HCT116 (cell line): ENCODE results near the gene TENM3. TPM values are rescaled to one million over a fixed set of nuclear protein-coding genes. Genes with fewer than 3 reads are reported as not detected.

Source experiments
- ATAC-seq: fragments of 200-7000 bp; cut with Tn5 transposase; 2 replicates; pipeline ENCODE4 v1.9.1; 2020; ENCODE audit warnings: mild to moderate bottlenecking, moderate library complexity
- BruUV-seq: library from RNA; stranded (reverse); fragments of 400-500 nt; replicated peaks from 2 replicates; lab custom pipeline; 2021; lab: Mats Ljungman, UMichigan
- CTCF ChIA-PET: fragments of 300-600 bp; sonication (Branson Sonifier 250); formaldehyde crosslinking; loops from one replicate; lab custom pipeline; 2021; ENCODE audit warnings: antibody characterized with exemption; lab: Charles Lee
- POLR2A ChIA-PET: fragments of 300-600, 350-600 bp; sonication (Branson Sonifier 250); formaldehyde crosslinking; loops from one replicate; lab custom pipeline; 2021; ENCODE audit warnings: antibody characterized with exemption; lab: Charles Lee
- RAD21 ChIA-PET, 2 experiments: fragments of 300-600 bp; sonication (Branson Sonifier 250); formaldehyde crosslinking; loops; one replicate each; lab custom pipeline; 2023; ENCODE audit warnings: low total read pairs in 2 of 2; ENCODE audit not compliant: uncharacterized antibody in 2 of 2, unreplicated experiment in 2 of 2, low non-redundant PET in 1 of 2; lab: Charles Lee
- DNase-seq: peaks from one replicate; pipeline ENCODE4 v3.0.0-alpha.2; 2010; ENCODE audit warnings: low read depth, low spot score
- H2AFZ ChIP-seq: fragments of 200-600 bp; shearing (Covaris generic), sonication (generic); 2 replicates; pipeline ENCODE4 v1.6.1; 2017; ENCODE audit warnings: low read depth, mixed run types, mixed read lengths, antibody characterized with exemption, low read length; ENCODE audit not compliant: poor library complexity, severe bottlenecking
- H3K27ac ChIP-seq: 2 replicates; pipeline ENCODE4 v1.5.1; 2012; ENCODE audit warnings: low read depth, low read length
- H3K27me3 ChIP-seq: fragments of 200-600 bp; sonication (generic); 2 replicates; pipeline ENCODE4 v1.6.1; 2016; ENCODE audit warnings: mixed run types, low read length, mixed read lengths; ENCODE audit not compliant: insufficient read depth
- H3K36me3 ChIP-seq, 2 experiments: fragments of 200-500 bp in 1 of 2; fragments of 200-600 bp in 1 of 2; sonication (Bioruptor generic) in 1 of 2; sonication (generic) in 1 of 2; 2 replicates each; pipeline versions ENCODE4 v1.5.1 to v1.6.1; 2014 to 2016; ENCODE audit warnings: low read length in 2 of 2, inconsistent platforms in 1 of 2, mixed read lengths in 1 of 2, mixed run types in 1 of 2; ENCODE audit not compliant: insufficient read depth in 2 of 2, control insufficient read depth in 1 of 2
- H3K4me1 ChIP-seq, 2 experiments: fragments of 200-600 bp in 1 of 2; sonication (generic) in 1 of 2; 2 replicates each; pipeline versions ENCODE4 v1.5.1 to v1.6.1; 2012 to 2017; ENCODE audit warnings: low read length in 2 of 2, inconsistent platforms in 1 of 2, mild to moderate bottlenecking in 1 of 2, mixed read lengths in 1 of 2, mixed run types in 1 of 2, moderate library complexity in 1 of 2; ENCODE audit not compliant: insufficient read depth in 2 of 2, control insufficient read depth in 1 of 2
- H3K4me2 ChIP-seq: fragments of 200-600 bp; sonication (generic); 2 replicates; pipeline ENCODE4 v1.6.1; 2017; ENCODE audit warnings: mixed run types, low read length, mixed read lengths
- H3K4me3 ChIP-seq, 2 experiments: fragments of 200-600 bp in 1 of 2; sonication (generic) in 1 of 2; replicated peaks in 1 of 2; 2 replicates each; pipeline ENCODE4 v1.5.1; 2011 to 2016; ENCODE audit warnings: low read length in 2 of 2, control low read depth in 1 of 2, low read depth in 1 of 2, mild to moderate bottlenecking in 1 of 2, mixed read lengths in 1 of 2, mixed run types in 1 of 2
- H3K79me2 ChIP-seq: fragments of 200-600 bp; sonication (generic); 2 replicates; pipeline ENCODE4 v1.6.1; 2017; ENCODE audit warnings: mild to moderate bottlenecking, mixed run types, low read length, moderate library complexity, mixed read lengths; ENCODE audit not compliant: insufficient read depth
- H3K9ac ChIP-seq: fragments of 200-600 bp; sonication (generic); 2 replicates; pipeline ENCODE4 v1.6.1; 2016; ENCODE audit warnings: low read length, mixed read lengths
- H3K9me2 ChIP-seq: fragments of 200-600 bp; sonication (generic), shearing (Covaris generic); 2 replicates; pipeline ENCODE4 v1.6.1; 2017; ENCODE audit warnings: mixed run types, mild to moderate bottlenecking, moderate library complexity; ENCODE audit not compliant: insufficient read depth
- H3K9me3 ChIP-seq, 2 experiments: fragments of 200-500 bp in 1 of 2; fragments of 200-600 bp in 1 of 2; sonication (Bioruptor generic) in 1 of 2; sonication (generic) in 1 of 2; 2 replicates each; pipeline ENCODE4 v1.6.1; 2014 to 2017; ENCODE audit warnings: low read length in 2 of 2, mixed read lengths in 2 of 2, inconsistent platforms in 1 of 2, low read depth in 1 of 2, mild to moderate bottlenecking in 1 of 2, mixed run types in 1 of 2, moderate library complexity in 1 of 2; ENCODE audit not compliant: control insufficient read depth in 1 of 2, insufficient read depth in 1 of 2
- H4K20me1 ChIP-seq: fragments of 200-600 bp; sonication (generic), shearing (Covaris generic); 2 replicates; pipeline ENCODE4 v1.6.1; 2017; ENCODE audit warnings: mixed run types, mild to moderate bottlenecking, moderate library complexity; ENCODE audit not compliant: insufficient read depth
- CEBPB ChIP-seq: IDR thresholded peaks from 2 replicates; pipeline ENCODE4 v1.6.1; 2012; ENCODE audit warnings: low read depth
- EGR1 ChIP-seq: IDR thresholded peaks from 2 replicates; pipeline ENCODE4 v1.6.1; 2012; ENCODE audit warnings: low read depth
- ELF1 ChIP-seq: IDR thresholded peaks from 2 replicates; pipeline ENCODE4 v1.6.1; 2012; ENCODE audit warnings: low read depth, borderline replicate concordance
- JUND ChIP-seq: IDR thresholded peaks from 2 replicates; pipeline ENCODE4 v1.6.1; 2012
- POLR2A ChIP-seq: IDR thresholded peaks from 2 replicates; pipeline ENCODE4 v1.7.0; 2011; ENCODE audit warnings: borderline replicate concordance; ENCODE audit not compliant: insufficient read depth, insufficient read length; ENCODE audit errors: extremely low read depth
- POLR2AphosphoS5 ChIP-seq: IDR thresholded peaks from 2 replicates; pipeline ENCODE4 v1.6.1; 2011; ENCODE audit warnings: mild to moderate bottlenecking, low read depth, low read length, moderate library complexity
- RAD21 ChIP-seq: IDR thresholded peaks from 2 replicates; pipeline ENCODE4 v1.6.1; 2012; ENCODE audit warnings: low read depth, mild to moderate bottlenecking
- SIN3A ChIP-seq: IDR thresholded peaks from 2 replicates; pipeline ENCODE4 v1.6.1; 2012; ENCODE audit warnings: low read depth
- TCF7L2 ChIP-seq: IDR thresholded peaks from 2 replicates; pipeline ENCODE4 v1.7.0; 2011; ENCODE audit warnings: borderline replicate concordance, inconsistent platforms; ENCODE audit not compliant: insufficient read depth, insufficient read length; ENCODE audit errors: extremely low read depth
- ZFX ChIP-seq: fragments of 450-650 bp; IDR thresholded peaks from 2 replicates; pipeline ENCODE4 v1.6.1; 2017
- ZNF274 ChIP-seq: fragments of 200-500 bp; sonication (Bioruptor generic); IDR thresholded peaks from 2 replicates; pipeline ENCODE4 v1.6.1; 2014; ENCODE audit warnings: mild to moderate bottlenecking, low read depth, low read length, inconsistent platforms
- intact Hi-C: fragments of 100-400 bp; cut with micrococcal nuclease; formaldehyde crosslinking; loops from 2 replicates; pipeline ENCODE4 v1.10.0; 2022
- total RNA-seq: library from RNA; stranded (reverse); gene quantifications from one replicate; pipeline ENCODE4 v1.2.1, GENCODE V29; 2021; ENCODE audit not compliant: unreplicated experiment
- TF ChIP-seq, protein P1 (sequence below): IDR thresholded peaks from 2 replicates; pipeline ENCODE4 v1.6.1; 2012
- TF ChIP-seq, protein P2 (sequence below), 3 experiments: fragments of 200-600 bp in 1 of 3; sonication (generic) in 1 of 3; IDR thresholded peaks in 2 of 3; conservative IDR thresholded peaks in 1 of 3; 2 replicates each; pipeline ENCODE4 v1.5.1; 2012 to 2017; ENCODE audit warnings: low read depth in 2 of 3, low read length in 2 of 3, antibody characterized with exemption in 1 of 3, borderline replicate concordance in 1 of 3, control low read depth in 1 of 3, mild to moderate bottlenecking in 1 of 3, mixed read lengths in 1 of 3, mixed run types in 1 of 3, moderate library complexity in 1 of 3; ENCODE audit not compliant: insufficient read depth in 1 of 3
- TF ChIP-seq, protein P3 (sequence below): IDR thresholded peaks from 2 replicates; pipeline ENCODE4 v1.6.1; 2012
- TF ChIP-seq, protein P4 (sequence below): IDR thresholded peaks from 2 replicates; pipeline ENCODE4 v1.6.1; 2012; ENCODE audit warnings: low read depth

The TENM3 gene
- total RNA-seq, 1 experiment from 2014 or later = 0.54 TPM

DNA sequence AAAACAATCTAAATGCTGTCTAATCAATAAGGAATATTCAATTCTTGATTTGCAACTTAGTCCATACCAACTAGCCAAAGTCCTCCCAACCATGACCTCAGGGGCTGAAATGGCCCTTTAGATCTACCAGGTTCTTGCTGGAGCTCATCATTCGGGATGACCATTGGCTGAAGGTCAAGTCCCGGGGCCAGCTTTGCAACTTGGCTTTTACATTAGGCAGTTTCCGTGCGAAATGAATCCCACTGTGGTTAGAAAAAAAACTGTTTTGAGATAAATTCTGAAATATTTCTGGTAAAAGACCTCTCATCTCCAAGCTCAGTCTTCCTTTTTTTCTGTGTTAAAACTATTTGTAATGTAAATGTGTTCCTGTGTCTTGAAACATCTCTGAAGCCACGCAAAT, 178.6 kb downstream of the TENM3 start:
- Histone ChIP-seq H3K27me3 (peaks cover 5% of the 10 kb centered on the region; the same call in 1 of the 2 replicates), H3K27ac (no peak overlapping the region), H3K9me2 (no peaks in the 10 kb centered on the region), H3K79me2 (no peaks in the 10 kb centered on the region), H3K9me3 (no peaks in the 10 kb centered on the region), H3K4me1 (no peaks in the 10 kb centered on the region), H3K4me2 (no peak overlapping the region), H2AFZ (no peak overlapping the region), H3K4me3 (no peak overlapping the region), H3K36me3 (no peaks in the 10 kb centered on the region; a peak in 1 of 4 replicates), H4K20me1 (no peaks in the 10 kb centered on the region), H3K9ac (no peak overlapping the region)
- intact Hi-C loops = no loop called here
- POLR2A ChIA-PET = no interaction called here
- no peak for DNase-seq
- no peak for ATAC-seq
- RAD21 ChIA-PET = no interaction called here
- BruUV-seq = no TSS peak
- CTCF ChIA-PET = no interaction called here
- TF ChIP-seq TCF7L2 (no peak), SIN3A (no peak), CEBPB (no peak), JUND (no peak), ZNF274 (no peak), RAD21 (no peak), POLR2AphosphoS5 (no peak), ZFX (no peak), EGR1 (no peak), ELF1 (no peak), POLR2A (no peak)
- TF ChIP-seq, protein P1, sequence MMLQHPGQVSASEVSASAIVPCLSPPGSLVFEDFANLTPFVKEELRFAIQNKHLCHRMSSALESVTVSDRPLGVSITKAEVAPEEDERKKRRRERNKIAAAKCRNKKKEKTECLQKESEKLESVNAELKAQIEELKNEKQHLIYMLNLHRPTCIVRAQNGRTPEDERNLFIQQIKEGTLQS = no peak
- TF ChIP-seq, protein P2, sequence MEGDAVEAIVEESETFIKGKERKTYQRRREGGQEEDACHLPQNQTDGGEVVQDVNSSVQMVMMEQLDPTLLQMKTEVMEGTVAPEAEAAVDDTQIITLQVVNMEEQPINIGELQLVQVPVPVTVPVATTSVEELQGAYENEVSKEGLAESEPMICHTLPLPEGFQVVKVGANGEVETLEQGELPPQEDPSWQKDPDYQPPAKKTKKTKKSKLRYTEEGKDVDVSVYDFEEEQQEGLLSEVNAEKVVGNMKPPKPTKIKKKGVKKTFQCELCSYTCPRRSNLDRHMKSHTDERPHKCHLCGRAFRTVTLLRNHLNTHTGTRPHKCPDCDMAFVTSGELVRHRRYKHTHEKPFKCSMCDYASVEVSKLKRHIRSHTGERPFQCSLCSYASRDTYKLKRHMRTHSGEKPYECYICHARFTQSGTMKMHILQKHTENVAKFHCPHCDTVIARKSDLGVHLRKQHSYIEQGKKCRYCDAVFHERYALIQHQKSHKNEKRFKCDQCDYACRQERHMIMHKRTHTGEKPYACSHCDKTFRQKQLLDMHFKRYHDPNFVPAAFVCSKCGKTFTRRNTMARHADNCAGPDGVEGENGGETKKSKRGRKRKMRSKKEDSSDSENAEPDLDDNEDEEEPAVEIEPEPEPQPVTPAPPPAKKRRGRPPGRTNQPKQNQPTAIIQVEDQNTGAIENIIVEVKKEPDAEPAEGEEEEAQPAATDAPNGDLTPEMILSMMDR (IDR thresholded peaks at IDR 0.05 in 2 of 3, conservative IDR thresholded peaks at IDR 0.05 in 1 of 3; ENCODE audit: borderline replicate concordance in 1 of 3, insufficient read depth in 1 of 3, low read depth in 2 of 3, low read length in 2 of 3) = no peak
- TF ChIP-seq, protein P3, sequence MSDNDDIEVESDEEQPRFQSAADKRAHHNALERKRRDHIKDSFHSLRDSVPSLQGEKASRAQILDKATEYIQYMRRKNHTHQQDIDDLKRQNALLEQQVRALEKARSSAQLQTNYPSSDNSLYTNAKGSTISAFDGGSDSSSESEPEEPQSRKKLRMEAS = no peak
- TF ChIP-seq, protein P4, sequence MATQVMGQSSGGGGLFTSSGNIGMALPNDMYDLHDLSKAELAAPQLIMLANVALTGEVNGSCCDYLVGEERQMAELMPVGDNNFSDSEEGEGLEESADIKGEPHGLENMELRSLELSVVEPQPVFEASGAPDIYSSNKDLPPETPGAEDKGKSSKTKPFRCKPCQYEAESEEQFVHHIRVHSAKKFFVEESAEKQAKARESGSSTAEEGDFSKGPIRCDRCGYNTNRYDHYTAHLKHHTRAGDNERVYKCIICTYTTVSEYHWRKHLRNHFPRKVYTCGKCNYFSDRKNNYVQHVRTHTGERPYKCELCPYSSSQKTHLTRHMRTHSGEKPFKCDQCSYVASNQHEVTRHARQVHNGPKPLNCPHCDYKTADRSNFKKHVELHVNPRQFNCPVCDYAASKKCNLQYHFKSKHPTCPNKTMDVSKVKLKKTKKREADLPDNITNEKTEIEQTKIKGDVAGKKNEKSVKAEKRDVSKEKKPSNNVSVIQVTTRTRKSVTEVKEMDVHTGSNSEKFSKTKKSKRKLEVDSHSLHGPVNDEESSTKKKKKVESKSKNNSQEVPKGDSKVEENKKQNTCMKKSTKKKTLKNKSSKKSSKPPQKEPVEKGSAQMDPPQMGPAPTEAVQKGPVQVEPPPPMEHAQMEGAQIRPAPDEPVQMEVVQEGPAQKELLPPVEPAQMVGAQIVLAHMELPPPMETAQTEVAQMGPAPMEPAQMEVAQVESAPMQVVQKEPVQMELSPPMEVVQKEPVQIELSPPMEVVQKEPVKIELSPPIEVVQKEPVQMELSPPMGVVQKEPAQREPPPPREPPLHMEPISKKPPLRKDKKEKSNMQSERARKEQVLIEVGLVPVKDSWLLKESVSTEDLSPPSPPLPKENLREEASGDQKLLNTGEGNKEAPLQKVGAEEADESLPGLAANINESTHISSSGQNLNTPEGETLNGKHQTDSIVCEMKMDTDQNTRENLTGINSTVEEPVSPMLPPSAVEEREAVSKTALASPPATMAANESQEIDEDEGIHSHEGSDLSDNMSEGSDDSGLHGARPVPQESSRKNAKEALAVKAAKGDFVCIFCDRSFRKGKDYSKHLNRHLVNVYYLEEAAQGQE = no peak
